Neural crest cell (in vitro differentiated cells): ENCODE results near the gene UGGT2. TPM values are rescaled to one million over a fixed set of nuclear protein-coding genes. Genes with fewer than 3 reads are reported as not detected.
"Not testable (repeated sequence)": the region's sequence is repeated elsewhere in the genome, so short reads cannot be mapped to it uniquely, and the experiment has no call there.

ENCODE experiments used
- DNase-seq: peaks from one replicate; pipeline ENCODE4 v3.0.0; 2021; ENCODE audit warnings: low read depth, mixed read lengths, low spot score
- H3K27ac Mint-ChIP-seq: one replicate; pipeline ENCODE4 v1.8.0; 2021; ENCODE audit warnings: mild to moderate bottlenecking, mixed read lengths; ENCODE audit not compliant: unreplicated experiment
- H3K27me3 Mint-ChIP-seq: 2 replicates; pipeline ENCODE4 v1.8.0; 2021; ENCODE audit warnings: low read depth, mild to moderate bottlenecking, mixed read lengths
- H3K36me3 Mint-ChIP-seq: 2 replicates; pipeline ENCODE4 v1.8.0; 2021; ENCODE audit warnings: low read depth, mild to moderate bottlenecking, mixed read lengths
- H3K4me1 Mint-ChIP-seq: 2 replicates; pipeline ENCODE4 v1.8.0; 2021; ENCODE audit warnings: mixed read lengths
- H3K4me3 Mint-ChIP-seq: one replicate; pipeline ENCODE4 v1.8.0; 2021; ENCODE audit warnings: mild to moderate bottlenecking, mixed read lengths
- H3K9me3 Mint-ChIP-seq: 2 replicates; pipeline ENCODE4 v1.8.0; 2021; ENCODE audit warnings: mixed read lengths
- total RNA-seq: library from RNA; stranded (reverse); gene quantifications from 2 replicates; pipeline ENCODE4 v1.2.1, GENCODE V29; 2021
- TF ChIP-seq, protein P1 (sequence below): fragments of 200-600 bp; sonication (generic); conservative IDR thresholded peaks from 2 replicates; pipeline ENCODE4 v1.5.0; 2021; ENCODE audit warnings: antibody characterized with exemption, mild to moderate bottlenecking

UGGT2 gene
- total RNA-seq, 1 donor from 2014 or later = 32.9 TPM

- DNase-seq = no peak
- no peaks in the 10 kb centered on the region for H3K4me1 Mint-ChIP-seq
- peaks cover 4% of the 10 kb centered on the region for H3K9me3 Mint-ChIP-seq
- peaks cover 34% of the 10 kb centered on the region for H3K27me3 Mint-ChIP-seq
- H3K4me3 Mint-ChIP-seq = no peak overlapping the region
- H3K36me3 Mint-ChIP-seq = no peaks in the 10 kb centered on the region
- TF ChIP-seq, protein P1, sequence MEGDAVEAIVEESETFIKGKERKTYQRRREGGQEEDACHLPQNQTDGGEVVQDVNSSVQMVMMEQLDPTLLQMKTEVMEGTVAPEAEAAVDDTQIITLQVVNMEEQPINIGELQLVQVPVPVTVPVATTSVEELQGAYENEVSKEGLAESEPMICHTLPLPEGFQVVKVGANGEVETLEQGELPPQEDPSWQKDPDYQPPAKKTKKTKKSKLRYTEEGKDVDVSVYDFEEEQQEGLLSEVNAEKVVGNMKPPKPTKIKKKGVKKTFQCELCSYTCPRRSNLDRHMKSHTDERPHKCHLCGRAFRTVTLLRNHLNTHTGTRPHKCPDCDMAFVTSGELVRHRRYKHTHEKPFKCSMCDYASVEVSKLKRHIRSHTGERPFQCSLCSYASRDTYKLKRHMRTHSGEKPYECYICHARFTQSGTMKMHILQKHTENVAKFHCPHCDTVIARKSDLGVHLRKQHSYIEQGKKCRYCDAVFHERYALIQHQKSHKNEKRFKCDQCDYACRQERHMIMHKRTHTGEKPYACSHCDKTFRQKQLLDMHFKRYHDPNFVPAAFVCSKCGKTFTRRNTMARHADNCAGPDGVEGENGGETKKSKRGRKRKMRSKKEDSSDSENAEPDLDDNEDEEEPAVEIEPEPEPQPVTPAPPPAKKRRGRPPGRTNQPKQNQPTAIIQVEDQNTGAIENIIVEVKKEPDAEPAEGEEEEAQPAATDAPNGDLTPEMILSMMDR = no peak
- no peak overlapping the region for H3K27ac Mint-ChIP-seq
Observed at GRCh38 chr13:96068729-96069128, 15.5 kb upstream of the UGGT2 start.

- DNase-seq = no peak
- Mint-ChIP-seq H3K4me1 (no peaks in the 10 kb centered on the region), H3K36me3 (no peaks in the 10 kb centered on the region), H3K9me3 (peaks cover 4% of the 10 kb centered on the region), H3K27ac (no peak overlapping the region), H3K4me3 (no peak overlapping the region), H3K27me3 (peaks cover 42% of the 10 kb centered on the region)
- TF ChIP-seq, protein P1 = no peak
Observed at GRCh38 chr13:96065849-96066248, 12.6 kb upstream of the UGGT2 start.

GRCh38 chr13:96052656-96053002 lies 572 bp downstream of the UGGT2 start:
- Mint-ChIP-seq H3K9me3 (peaks cover 5% of the 10 kb centered on the region), H3K27ac (peak overlapping the region; percentile 97), H3K4me1 (peaks cover 19% of the 10 kb centered on the region), H3K4me3 (peak overlapping the region; percentile 96), H3K36me3 (peaks cover 35% of the 10 kb centered on the region), H3K27me3 (peaks cover 4% of the 10 kb centered on the region)
- TF ChIP-seq, protein P1 = no peak
- no peak for DNase-seq

DNA sequence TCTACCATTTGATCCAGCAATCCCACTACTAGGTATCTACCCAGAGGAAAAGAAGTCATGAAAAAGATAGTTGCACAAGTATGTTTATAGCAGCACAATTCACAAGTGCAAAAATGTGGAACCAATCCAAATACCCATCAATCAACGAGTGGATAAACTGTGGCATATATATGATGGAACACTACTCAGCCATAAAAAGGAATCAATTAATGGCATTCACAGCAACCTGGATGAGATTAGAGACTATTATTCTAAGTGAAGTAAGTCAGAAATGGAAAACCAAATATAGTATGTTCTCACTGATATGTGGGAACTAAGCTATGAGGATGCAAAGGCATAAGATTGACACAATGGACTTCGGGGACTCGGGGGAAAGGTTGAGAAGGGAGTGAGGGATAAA lies 1.3 kb downstream of the UGGT2 start:
- Mint-ChIP-seq H3K4me1 (peaks cover 19% of the 10 kb centered on the region), H3K27ac (peak overlapping the region; percentile 47)

GRCh38 chr13:96051491-96051890 lies 1.7 kb downstream of the UGGT2 start:
- H3K27ac Mint-ChIP-seq, H3K27me3 Mint-ChIP-seq, DNase-seq, H3K9me3 Mint-ChIP-seq: not testable (repeated sequence)
- Mint-ChIP-seq H3K36me3 (peaks cover 36% of the 10 kb centered on the region), H3K4me3 (peak overlapping the region; percentile 96), H3K4me1 (peaks cover 19% of the 10 kb centered on the region)

More for the DNA sequence above, 1.3 kb downstream of the UGGT2 start:
- H3K27me3 Mint-ChIP-seq, DNase-seq, H3K9me3 Mint-ChIP-seq: not testable (repeated sequence)
- Mint-ChIP-seq H3K36me3 (peaks cover 35% of the 10 kb centered on the region), H3K4me3 (peak overlapping the region; percentile 96)

DNA sequence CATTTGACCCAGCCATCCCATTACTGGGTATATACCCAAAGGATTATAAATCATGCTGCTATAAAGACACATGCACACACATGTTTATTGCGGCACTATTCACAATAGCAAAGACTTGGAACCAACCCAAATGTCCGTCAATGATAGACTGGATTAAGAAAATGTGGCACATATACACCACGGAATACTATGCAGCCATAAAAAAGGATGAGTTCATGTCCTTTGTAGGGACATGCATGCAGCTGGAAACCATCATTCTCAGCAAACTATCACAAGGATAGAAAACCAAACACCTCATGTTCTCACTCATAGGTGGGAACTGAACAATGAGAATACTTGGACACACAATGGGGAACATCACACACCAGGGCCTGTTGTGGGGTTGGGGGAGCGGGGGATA lies 2.2 kb downstream of the UGGT2 start:
- not testable (repeated sequence) for H3K4me3 Mint-ChIP-seq, H3K27ac Mint-ChIP-seq, H3K27me3 Mint-ChIP-seq, DNase-seq, H3K9me3 Mint-ChIP-seq
- Mint-ChIP-seq H3K4me1 (peaks cover 19% of the 10 kb centered on the region), H3K36me3 (peaks cover 41% of the 10 kb centered on the region)

GRCh38 chr13:96046449-96047126 lies 6.6 kb downstream of the UGGT2 start:
- H3K4me3 Mint-ChIP-seq, H3K27ac Mint-ChIP-seq, DNase-seq, H3K27me3 Mint-ChIP-seq: not testable (repeated sequence)
- peaks cover 70% of the 10 kb centered on the region for H3K36me3 Mint-ChIP-seq
- peaks cover 27% of the 10 kb centered on the region for H3K9me3 Mint-ChIP-seq
- H3K4me1 Mint-ChIP-seq = peaks cover 15% of the 10 kb centered on the region
